GM12865 (cell line): Measurements from ENCODE around the gene BCL3.

Experiments
- DNase-seq: peaks from one replicate; pipeline ENCODE4 v3.0.0; 2010; ENCODE audit warnings: low read depth
- H3K4me3 ChIP-seq: 2 replicates; pipeline ENCODE4 v1.5.1; 2011; ENCODE audit warnings: mild to moderate bottlenecking, low read depth, low read length, control low read depth
- TF ChIP-seq, protein P1 (sequence below): IDR thresholded peaks from 2 replicates; pipeline ENCODE4 v1.5.1; 2011; ENCODE audit warnings: low read length, control low read depth, low read depth, inconsistent platforms; ENCODE audit not compliant: insufficient read depth; ENCODE audit errors: missing control alignments

The BCL3 gene

DNA sequence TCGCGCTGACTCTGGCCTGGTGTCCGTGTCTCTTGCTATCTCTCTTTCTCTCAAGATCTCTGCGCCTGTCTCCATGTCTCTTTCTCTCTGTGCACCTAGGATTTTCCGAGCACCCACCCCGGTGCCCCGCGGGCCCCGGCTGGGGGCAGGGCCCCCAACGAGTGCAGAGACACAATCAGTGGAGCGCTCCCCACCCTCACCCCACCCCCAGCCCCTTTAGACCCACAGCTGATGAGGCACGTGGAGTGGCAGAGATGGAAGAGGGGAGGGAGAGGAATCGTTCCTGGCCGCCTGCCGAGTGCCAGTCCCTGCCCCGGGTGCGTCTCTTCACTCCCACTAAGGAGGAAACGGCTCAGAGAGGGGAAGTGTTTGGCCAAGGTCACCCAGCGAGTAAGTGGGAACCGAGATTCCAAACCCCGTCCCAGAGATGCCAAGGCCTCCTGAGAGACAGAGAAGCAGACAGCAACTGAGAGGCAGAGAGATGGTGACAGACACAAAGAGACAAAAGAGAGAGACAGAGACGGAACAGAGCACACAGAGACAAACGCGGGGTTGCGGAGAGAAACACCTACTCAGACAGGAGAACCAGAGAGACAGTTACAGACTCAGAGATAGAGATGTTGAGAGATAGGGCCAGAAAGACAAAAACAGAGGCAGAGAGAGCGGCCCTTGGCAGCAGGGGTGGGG is 626 bp upstream of the BCL3 start:
- DNase-seq = no peak
- H3K4me3 ChIP-seq = peak overlapping the region; percentile 63
- TF ChIP-seq, protein P1, sequence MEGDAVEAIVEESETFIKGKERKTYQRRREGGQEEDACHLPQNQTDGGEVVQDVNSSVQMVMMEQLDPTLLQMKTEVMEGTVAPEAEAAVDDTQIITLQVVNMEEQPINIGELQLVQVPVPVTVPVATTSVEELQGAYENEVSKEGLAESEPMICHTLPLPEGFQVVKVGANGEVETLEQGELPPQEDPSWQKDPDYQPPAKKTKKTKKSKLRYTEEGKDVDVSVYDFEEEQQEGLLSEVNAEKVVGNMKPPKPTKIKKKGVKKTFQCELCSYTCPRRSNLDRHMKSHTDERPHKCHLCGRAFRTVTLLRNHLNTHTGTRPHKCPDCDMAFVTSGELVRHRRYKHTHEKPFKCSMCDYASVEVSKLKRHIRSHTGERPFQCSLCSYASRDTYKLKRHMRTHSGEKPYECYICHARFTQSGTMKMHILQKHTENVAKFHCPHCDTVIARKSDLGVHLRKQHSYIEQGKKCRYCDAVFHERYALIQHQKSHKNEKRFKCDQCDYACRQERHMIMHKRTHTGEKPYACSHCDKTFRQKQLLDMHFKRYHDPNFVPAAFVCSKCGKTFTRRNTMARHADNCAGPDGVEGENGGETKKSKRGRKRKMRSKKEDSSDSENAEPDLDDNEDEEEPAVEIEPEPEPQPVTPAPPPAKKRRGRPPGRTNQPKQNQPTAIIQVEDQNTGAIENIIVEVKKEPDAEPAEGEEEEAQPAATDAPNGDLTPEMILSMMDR = no peak

DNA sequence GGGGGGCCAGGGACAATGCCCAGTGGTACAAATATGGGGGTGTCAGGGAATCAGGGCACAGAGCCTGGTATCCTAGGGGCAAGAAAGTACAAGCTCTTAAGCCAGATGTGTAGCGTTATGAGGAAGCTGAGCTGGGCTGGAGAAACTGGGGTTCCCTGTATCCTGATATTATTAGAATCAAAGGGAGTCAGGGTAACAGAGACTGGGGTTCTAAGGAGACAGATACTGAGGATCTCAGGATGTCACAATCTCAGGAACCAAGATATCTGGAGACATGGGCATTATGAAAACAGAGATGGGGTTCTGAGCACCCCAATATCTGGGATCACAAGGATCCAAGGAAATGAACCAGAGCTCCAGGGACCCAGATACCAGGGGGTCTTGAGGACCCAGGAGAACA is 784 bp downstream of the BCL3 start:
- H3K4me3 ChIP-seq = peak overlapping the region; percentile 79
- DNase-seq = no peak
- TF ChIP-seq, protein P1 = no peak

DNA sequence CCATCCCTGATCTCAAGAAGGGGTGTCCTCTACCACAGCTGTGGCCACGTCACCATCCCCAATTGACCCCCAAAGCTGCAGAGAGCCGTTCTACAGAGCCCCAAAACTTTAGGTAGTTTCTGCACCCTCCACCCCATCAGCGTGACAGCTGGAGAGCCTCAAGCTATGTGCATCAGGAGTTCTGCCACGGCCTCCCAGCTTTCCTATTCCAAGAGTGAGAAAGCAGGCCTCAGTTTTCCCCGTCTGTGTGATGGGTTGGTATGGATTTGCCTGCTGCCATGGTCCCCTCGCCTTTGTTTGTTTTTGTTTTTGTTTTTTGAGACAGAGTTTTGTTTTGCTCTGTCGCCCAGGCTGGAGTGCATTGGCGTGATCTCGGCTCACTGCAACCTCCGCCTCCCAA is 1.5 kb downstream of the BCL3 start:
- TF ChIP-seq, protein P1 = no peak
- no peak for DNase-seq
- H3K4me3 ChIP-seq = peak overlapping the region; percentile 79

DNA sequence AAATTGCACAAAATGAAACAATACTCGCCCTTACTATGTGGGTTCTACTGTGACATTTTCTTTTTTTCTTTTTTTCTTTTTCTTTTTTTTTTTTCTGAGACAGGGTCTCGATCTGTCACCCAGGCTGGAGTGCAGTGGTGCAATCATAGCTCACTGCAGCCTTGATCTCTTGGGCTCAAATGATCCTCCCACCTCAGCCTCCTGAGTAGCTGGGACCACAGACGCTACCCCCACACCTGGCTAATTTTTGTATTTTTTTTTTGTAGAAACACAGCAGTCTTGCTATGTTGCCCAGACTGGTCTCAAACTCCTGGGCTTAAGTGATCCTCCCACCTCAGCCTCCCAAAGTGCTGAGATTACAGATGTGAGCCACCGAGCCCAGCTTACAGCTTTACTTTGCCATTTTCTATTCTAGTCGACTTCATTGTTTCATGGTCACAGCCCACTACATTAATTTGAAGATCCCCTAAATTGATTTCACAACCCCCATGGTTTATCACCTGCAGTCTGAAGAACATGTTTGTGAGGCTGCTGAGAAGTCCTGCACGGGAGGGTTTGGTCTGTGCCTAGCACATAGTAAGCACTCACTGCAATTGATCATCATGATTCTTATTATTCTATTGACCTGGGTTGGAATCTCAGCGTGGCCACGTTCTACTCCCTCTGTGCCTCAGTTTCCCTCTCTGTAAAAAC is 3.8 kb downstream of the BCL3 start:
- no peak for DNase-seq
- TF ChIP-seq, protein P1 = no peak
- peak overlapping the region; percentile 49 for H3K4me3 ChIP-seq

DNA sequence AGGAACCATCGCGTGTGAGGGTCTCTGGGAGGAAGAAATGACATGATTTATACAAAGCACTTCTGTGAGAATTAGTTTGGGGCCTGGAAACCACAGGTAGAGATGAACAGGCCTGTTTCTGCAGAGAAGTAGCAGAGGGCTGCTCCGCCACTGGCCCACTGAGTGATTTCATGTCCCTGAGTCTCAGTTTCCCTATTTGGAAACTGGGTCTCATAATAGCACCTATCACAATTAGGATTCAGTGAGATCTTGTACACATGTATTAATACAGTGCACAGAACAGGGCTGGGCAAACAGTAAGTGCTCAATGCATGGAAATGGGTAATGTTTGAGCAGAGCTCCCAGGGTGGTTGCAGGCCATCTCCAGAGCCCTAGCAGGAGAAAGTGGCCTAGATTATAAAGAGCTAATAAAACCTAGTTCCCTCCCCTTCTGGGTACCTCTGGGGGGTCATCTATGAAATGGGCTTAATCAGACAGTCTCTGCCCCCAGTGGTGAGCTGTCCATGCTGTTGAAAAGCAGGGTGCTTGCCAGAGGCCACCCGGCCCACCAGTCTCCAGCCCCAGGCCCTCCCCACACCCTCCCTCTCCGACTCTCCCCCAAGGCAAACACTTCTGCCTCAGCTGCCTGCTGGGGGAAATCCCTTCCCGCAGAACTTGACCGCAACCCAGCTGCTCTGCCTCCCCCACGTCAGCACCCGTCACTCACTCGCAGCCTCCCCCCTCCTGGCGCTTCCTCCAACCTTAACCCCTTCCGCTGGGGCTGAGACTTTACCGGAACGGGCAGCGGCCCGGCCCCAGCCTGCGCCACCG is 4.5 kb downstream of the BCL3 start:
- TF ChIP-seq, protein P1 = no peak
- peak; percentile 98 for DNase-seq
- peak overlapping the region; percentile 63 for H3K4me3 ChIP-seq

DNA sequence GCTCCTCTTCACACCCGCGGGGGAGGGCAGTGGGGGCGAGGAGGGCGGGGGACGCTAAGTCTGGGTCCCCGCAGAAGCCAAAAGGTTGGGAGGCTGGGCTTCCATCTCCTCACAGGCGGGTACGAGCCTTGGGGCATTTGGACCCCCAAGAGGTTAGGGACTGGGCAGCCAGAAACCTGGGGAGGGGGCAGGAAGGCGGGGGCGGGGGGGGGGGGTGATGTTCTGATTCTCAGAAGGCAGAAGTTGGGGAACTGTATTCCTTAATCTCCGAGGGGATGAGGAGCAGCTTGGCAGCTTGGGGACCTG is 5.1 kb downstream of the BCL3 start:
- peak overlapping the region; percentile 63 for H3K4me3 ChIP-seq
- no peak for DNase-seq
- TF ChIP-seq, protein P1 = no peak
